SK-N-SH (cell line): ENCODE data around the gene ASTN2. TPM values are rescaled to one million over a fixed set of nuclear protein-coding genes. Genes with fewer than 3 reads are reported as not detected.

Experiments
- CTCF ChIA-PET: fragments of 300-600, 350-600 bp; formaldehyde crosslinking; extraction: SDS; loops from one replicate; lab custom pipeline; 2021; lab: Yijun Ruan, JAX
- POLR2A ChIA-PET: fragments of 350-600 bp; sonication (Branson Sonifier 250); formaldehyde crosslinking; extraction: SDS; loops from one replicate; lab custom pipeline; 2020; ENCODE audit warnings: antibody characterized with exemption, inconsistent platforms; lab: Yijun Ruan, JAX
- DNase-seq: peaks from one replicate; pipeline ENCODE4 v3.0.0; 2012
- H2AFZ ChIP-seq: fragments of 200-600 bp; sonication (generic); 2 replicates; pipeline ENCODE4 v1.8.1; 2016; ENCODE audit warnings: antibody characterized with exemption, mild to moderate bottlenecking, low read depth
- H3F3A ChIP-seq: fragments of 200-600 bp; sonication (generic); replicated peaks from 2 replicates; pipeline ENCODE3; 2016; ENCODE audit warnings: antibody characterized with exemption, mild to moderate bottlenecking; ENCODE audit not compliant: insufficient read depth
- H3K27ac ChIP-seq, 2 experiments: fragments of 200-500 bp in 1 of 2; fragments of 200-600 bp in 1 of 2; sonication (Bioruptor generic) in 1 of 2; sonication (generic), shearing (Covaris generic) in 1 of 2; 2 replicates each; pipeline versions ENCODE4 v1.5.1 to v1.6.1; 2014 to 2016; ENCODE audit warnings: low read depth in 2 of 2, inconsistent platforms in 1 of 2, low read length in 1 of 2, mild to moderate bottlenecking in 1 of 2, mixed read lengths in 1 of 2
- H3K27me3 ChIP-seq: fragments of 200-600 bp; sonication (generic), shearing (Covaris generic); 2 replicates; pipeline ENCODE4 v1.6.1; 2016; ENCODE audit warnings: mixed run types; ENCODE audit not compliant: insufficient read depth
- H3K36me3 ChIP-seq, 2 experiments: fragments of 200-500 bp in 1 of 2; fragments of 200-600 bp in 1 of 2; sonication (Bioruptor generic) in 1 of 2; sonication (generic) in 1 of 2; replicated peaks in 1 of 2; 2 replicates each; pipeline versions ENCODE3 to v1.5.1; 2014 to 2016; ENCODE audit warnings: low read length in 1 of 2, mild to moderate bottlenecking in 1 of 2; ENCODE audit not compliant: insufficient read depth in 2 of 2, control insufficient read depth in 1 of 2
- H3K4me1 ChIP-seq, 2 experiments: fragments of 200-500 bp in 1 of 2; fragments of 200-600 bp in 1 of 2; sonication (Bioruptor generic) in 1 of 2; sonication (generic), shearing (Covaris generic) in 1 of 2; 2 replicates each; pipeline versions ENCODE4 v1.5.1 to v1.6.1; 2014 to 2016; ENCODE audit warnings: low read depth in 1 of 2, low read length in 1 of 2, mixed run types in 1 of 2; ENCODE audit not compliant: insufficient read depth in 2 of 2, control insufficient read depth in 1 of 2
- H3K4me2 ChIP-seq: fragments of 200-600 bp; sonication (generic), shearing (Covaris generic); 2 replicates; pipeline ENCODE4 v1.6.1; 2017; ENCODE audit warnings: mixed run types
- H3K4me3 ChIP-seq, 2 experiments: fragments of 200-500 bp in 1 of 2; fragments of 200-600 bp in 1 of 2; sonication (Bioruptor generic) in 1 of 2; sonication (generic), shearing (Covaris generic) in 1 of 2; 2 replicates each; pipeline versions ENCODE4 v1.5.1 to v1.8.1; 2014 to 2016; ENCODE audit warnings: low read depth in 2 of 2, inconsistent platforms in 1 of 2, low read length in 1 of 2, mild to moderate bottlenecking in 1 of 2, mixed read lengths in 1 of 2, moderate library complexity in 1 of 2
- H3K79me2 ChIP-seq: fragments of 200-600 bp; sonication (generic); 2 replicates; pipeline ENCODE4 v1.8.1; 2017; ENCODE audit warnings: mild to moderate bottlenecking; ENCODE audit not compliant: insufficient read depth
- H3K9ac ChIP-seq: fragments of 200-600 bp; sonication (generic); 2 replicates; pipeline ENCODE4 v1.6.1; 2017; ENCODE audit warnings: mixed run types
- H3K9me2 ChIP-seq: fragments of 200-600 bp; sonication (generic); 2 replicates; pipeline ENCODE4 v1.6.1; 2017; ENCODE audit warnings: mixed run types
- H3K9me3 ChIP-seq: fragments of 200-600 bp; sonication (generic); 2 replicates; pipeline ENCODE4 v1.6.1; 2017; ENCODE audit warnings: mixed run types, mild to moderate bottlenecking, moderate library complexity
- H4K20me1 ChIP-seq: fragments of 200-600 bp; sonication (generic); 2 replicates; pipeline ENCODE4 v1.6.1; 2017; ENCODE audit warnings: mild to moderate bottlenecking, mixed run types; ENCODE audit not compliant: insufficient read depth
- ELF1 ChIP-seq: IDR thresholded peaks from 2 replicates; pipeline ENCODE4 v1.4.0; 2012
- FOXJ3 ChIP-seq: sonication (generic); formaldehyde crosslinking; IDR thresholded peaks from 2 replicates; pipeline ENCODE4 v1.5.1; 2020; ENCODE audit warnings: mild to moderate bottlenecking, missing genetic modification reagents
- NFIC ChIP-seq: IDR thresholded peaks from 2 replicates; pipeline ENCODE4 v1.4.0; 2012; ENCODE audit warnings: borderline replicate concordance
- REST ChIP-seq: IDR thresholded peaks from 2 replicates; pipeline ENCODE4 v1.6.1; 2012; ENCODE audit warnings: mild to moderate bottlenecking, low read depth, low read length, moderate library complexity
- SIN3A ChIP-seq: IDR thresholded peaks from 2 replicates; pipeline ENCODE4 v1.6.1; 2012; ENCODE audit warnings: low read depth, mild to moderate bottlenecking, low read length, moderate library complexity, borderline replicate concordance
- SMC3 ChIP-seq: IDR thresholded peaks from 2 replicates; pipeline ENCODE4 v1.6.1; 2012; ENCODE audit warnings: low read depth, low read length, improper control_type of control experiment
- TAF1 ChIP-seq: IDR thresholded peaks from 2 replicates; pipeline ENCODE4 v1.6.1; 2012; ENCODE audit warnings: low read depth, mild to moderate bottlenecking, low read length, moderate library complexity, borderline replicate concordance
- TEAD4 ChIP-seq: IDR thresholded peaks from 2 replicates; pipeline ENCODE4 v1.4.0; 2012; ENCODE audit warnings: mild to moderate bottlenecking, borderline replicate concordance; ENCODE audit not compliant: insufficient read depth
- WGBS: methylation state at CpG from one replicate; pipeline ENCODE4 v1.1.6; 2017; ENCODE audit warnings: low lambda C conversion rate; 5-methylcytosine and 5-hydroxymethylcytosine counted together
- polyA plus RNA-seq, 3 experiments: library from polyadenylated mRNA; depleted of rRNA; stranded (reverse); fragments of >200 nt; gene quantifications; 2 replicates each; pipeline ENCODE4 v1.2.3, GENCODE V29; 2012
- TF ChIP-seq, protein P1 (sequence below): IDR thresholded peaks from 2 replicates; pipeline ENCODE4 v1.4.0; 2012; ENCODE audit warnings: low read depth
- TF ChIP-seq, protein P2 (sequence below): IDR thresholded peaks from 2 replicates; pipeline ENCODE4 v1.4.0; 2012; ENCODE audit warnings: low read depth, borderline replicate concordance
- TF ChIP-seq, protein P3 (sequence below): fragments of 150-350 bp; IDR thresholded peaks from 2 replicates; pipeline ENCODE4 v1.6.1; 2017; ENCODE audit warnings: antibody characterized with exemption, low read length, low read depth, borderline replicate concordance
- TF ChIP-seq, protein P4 (sequence below): IDR thresholded peaks from 2 replicates; pipeline ENCODE4; 2012

Gene ASTN2
- polyA plus RNA-seq, 1 of the 3 experiments (the other 2 are of a cell fraction) = 6.6 TPM

DNA sequence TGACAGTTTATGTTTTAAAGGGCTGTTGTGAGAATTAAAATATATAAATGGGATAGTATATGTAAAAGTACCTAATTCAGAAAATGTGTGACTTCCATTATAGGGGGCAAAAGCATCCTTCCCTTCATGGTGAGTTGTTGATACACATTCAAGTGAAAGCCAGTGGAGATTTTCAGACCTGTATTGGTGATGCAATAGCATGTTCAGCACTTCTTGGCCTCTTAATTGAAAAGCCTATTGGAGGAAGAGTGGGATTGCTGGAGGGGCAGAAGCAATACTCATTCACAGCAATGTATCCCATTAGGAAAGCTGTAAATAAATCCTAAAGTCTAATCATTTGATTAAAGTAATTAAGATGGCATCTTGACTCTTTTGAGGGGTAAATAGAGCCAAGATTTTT lies 710.4 kb downstream of the ASTN2 start (continued):
- TF ChIP-seq, protein P1, sequence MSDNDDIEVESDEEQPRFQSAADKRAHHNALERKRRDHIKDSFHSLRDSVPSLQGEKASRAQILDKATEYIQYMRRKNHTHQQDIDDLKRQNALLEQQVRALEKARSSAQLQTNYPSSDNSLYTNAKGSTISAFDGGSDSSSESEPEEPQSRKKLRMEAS = no peak
- no peak for TF ChIP-seq NFIC
- no peak for TF ChIP-seq TEAD4
- TF ChIP-seq, all 33 proteins: peak for 0

DNA sequence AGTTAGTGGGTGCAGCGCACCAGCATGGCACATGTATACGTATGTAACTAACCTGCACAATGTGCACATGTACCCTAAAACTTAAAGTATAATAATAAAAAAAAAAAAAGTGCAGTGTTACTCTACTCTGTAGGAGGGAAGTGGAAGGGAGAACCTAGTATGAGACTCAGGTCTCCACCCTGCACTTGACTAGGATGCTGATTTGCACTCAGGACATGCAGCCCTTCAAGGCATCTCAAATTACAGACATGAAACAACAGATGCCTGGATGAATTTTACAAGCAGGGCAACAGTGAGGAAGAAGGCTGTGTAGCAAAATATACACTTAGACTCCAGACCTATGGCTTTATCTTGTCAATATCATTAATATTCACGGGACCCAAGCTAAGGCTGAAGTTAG lies 711.2 kb downstream of the ASTN2 start:
- H3K79me2 ChIP-seq = peaks cover 24% of the 10 kb centered on the region; the same call in 1 of the 2 replicates
- H3K9me3 ChIP-seq = no peaks in the 10 kb centered on the region
- no peaks in the 10 kb centered on the region for H3F3A ChIP-seq
- no peaks in the 10 kb centered on the region for H3K27me3 ChIP-seq
- no peaks in the 10 kb centered on the region for H3K9me2 ChIP-seq
- H3K4me1 ChIP-seq = no peaks in the 10 kb centered on the region; a peak in 2 of 4 replicates
- no peak overlapping the region for H3K9ac ChIP-seq
- TF ChIP-seq, protein P2, sequence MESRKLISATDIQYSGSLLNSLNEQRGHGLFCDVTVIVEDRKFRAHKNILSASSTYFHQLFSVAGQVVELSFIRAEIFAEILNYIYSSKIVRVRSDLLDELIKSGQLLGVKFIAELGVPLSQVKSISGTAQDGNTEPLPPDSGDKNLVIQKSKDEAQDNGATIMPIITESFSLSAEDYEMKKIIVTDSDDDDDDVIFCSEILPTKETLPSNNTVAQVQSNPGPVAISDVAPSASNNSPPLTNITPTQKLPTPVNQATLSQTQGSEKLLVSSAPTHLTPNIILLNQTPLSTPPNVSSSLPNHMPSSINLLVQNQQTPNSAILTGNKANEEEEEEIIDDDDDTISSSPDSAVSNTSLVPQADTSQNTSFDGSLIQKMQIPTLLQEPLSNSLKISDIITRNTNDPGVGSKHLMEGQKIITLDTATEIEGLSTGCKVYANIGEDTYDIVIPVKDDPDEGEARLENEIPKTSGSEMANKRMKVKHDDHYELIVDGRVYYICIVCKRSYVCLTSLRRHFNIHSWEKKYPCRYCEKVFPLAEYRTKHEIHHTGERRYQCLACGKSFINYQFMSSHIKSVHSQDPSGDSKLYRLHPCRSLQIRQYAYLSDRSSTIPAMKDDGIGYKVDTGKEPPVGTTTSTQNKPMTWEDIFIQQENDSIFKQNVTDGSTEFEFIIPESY = no peak
- TF ChIP-seq SMC3 = no peak
- TF ChIP-seq REST = no peak
- no peak for TF ChIP-seq ELF1
- TF ChIP-seq, protein P3, sequence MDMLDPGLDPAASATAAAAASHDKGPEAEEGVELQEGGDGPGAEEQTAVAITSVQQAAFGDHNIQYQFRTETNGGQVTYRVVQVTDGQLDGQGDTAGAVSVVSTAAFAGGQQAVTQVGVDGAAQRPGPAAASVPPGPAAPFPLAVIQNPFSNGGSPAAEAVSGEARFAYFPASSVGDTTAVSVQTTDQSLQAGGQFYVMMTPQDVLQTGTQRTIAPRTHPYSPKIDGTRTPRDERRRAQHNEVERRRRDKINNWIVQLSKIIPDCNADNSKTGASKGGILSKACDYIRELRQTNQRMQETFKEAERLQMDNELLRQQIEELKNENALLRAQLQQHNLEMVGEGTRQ = no peak
- TF ChIP-seq FOXJ3 (CRISPR knock-in tag) = no peak
- TF ChIP-seq, protein P4, sequence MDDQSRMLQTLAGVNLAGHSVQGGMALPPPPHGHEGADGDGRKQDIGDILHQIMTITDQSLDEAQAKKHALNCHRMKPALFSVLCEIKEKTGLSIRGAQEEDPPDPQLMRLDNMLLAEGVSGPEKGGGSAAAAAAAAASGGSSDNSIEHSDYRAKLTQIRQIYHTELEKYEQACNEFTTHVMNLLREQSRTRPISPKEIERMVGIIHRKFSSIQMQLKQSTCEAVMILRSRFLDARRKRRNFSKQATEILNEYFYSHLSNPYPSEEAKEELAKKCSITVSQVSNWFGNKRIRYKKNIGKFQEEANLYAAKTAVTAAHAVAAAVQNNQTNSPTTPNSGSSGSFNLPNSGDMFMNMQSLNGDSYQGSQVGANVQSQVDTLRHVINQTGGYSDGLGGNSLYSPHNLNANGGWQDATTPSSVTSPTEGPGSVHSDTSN = no peak
- TF ChIP-seq TAF1 = no peak
- no peak for TF ChIP-seq SIN3A
- no peak overlapping the region for H3K4me3 ChIP-seq
- WGBS = 95% methylated on average over 3 of the region's 3 CpGs
- H4K20me1 ChIP-seq = no peaks in the 10 kb centered on the region; the same call in 1 of the 2 replicates
- ChIA-PET CTCF (interaction anchor here (1.9 kb wide), 1 partner anchor 33 kb away, joined by 6 read pairs; no protein-coding TSS in a partner anchor), POLR2A (no interaction called here)
- H3K4me2 ChIP-seq = no peak overlapping the region
- no peak overlapping the region for H2AFZ ChIP-seq
- no peak for DNase-seq
- H3K27ac ChIP-seq = no peak overlapping the region
- peaks cover 35 to 43% of the 10 kb centered on the region in 2 experiments for H3K36me3 ChIP-seq
